Ecto neural progenitor cell (in vitro differentiated cells): ENCODE measurements around the gene CSNK1G2.

Source experiments
- DNase-seq: peaks from one replicate; pipeline ENCODE4 v3.0.0-alpha.2; 2018; ENCODE audit warnings: low spot score

CSNK1G2 gene

DNA sequence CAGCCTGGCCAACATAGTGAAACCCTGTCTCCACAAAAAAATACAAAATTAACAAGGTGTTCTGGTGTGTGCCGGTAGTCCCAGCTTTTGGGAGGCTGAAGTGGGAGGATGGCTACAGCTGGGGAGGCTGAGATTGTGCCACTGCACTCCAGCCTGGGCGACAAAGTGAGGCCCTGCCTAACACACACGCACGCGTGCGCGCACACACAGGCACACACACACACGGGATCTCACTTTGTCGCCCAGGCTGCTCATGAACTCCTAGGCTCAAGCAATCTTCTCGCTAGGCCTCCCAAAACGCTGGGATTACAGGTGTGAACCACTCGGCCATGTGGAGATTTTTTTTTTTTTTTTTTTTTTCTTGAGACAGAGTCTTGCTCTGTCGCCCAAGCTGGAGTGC is 77.8 kb downstream of the CSNK1G2 start:
- DNase-seq = no peak

DNA sequence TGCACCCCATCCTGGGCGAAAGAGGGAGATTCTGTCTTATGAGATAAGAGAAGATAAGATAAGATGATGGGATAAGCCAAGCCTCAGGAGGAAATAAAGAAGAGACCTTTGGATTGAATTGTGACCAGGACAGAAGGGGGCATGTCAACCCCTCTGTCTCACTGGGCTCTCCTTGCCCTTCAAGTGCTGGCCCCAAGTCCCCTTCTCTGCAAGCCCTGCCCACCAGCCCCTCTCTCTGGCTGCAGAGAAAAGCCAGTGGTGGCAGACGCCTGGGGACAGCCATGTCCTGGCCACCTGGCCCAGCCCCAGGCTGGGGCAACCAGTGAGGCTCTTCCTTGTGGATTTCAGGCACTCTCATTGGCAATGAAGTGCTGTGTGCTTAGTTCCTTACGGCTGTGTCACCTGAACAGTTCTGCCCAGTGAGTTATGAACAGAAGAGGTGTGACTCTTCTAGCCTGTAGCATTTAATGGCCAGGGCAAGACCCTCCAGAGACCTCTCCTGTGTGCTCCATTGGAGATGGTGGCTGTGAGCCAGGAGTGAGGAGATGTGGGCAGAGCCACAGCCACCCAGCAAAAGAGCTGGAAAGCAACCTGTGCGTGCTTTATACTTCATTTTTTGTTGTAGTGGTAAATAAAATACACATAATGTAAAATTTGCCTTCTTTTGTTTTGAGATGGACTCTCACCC is 80.6 kb downstream of the CSNK1G2 start:
- no peak for DNase-seq

DNA sequence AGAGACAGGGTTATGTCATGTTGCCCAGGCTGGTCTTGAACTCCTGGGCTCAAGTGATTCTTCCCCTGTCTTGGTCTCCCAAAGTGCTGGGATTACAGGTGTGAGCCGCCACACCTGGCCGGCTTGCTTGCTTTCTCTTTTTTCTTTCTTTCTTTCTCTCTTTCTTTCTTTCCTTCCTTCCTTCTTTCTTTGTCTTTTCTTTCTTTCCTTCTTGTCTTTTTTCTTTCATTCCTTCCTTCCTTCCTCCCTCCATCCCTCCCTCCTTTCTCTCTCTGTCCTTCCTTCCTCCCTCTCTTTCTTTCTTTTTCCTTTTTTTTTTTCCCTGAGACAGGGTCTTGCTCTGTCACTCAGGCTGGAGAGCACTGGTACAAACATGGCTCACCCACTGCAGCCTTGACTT is 81.3 kb downstream of the CSNK1G2 start:
- no peak for DNase-seq

DNA sequence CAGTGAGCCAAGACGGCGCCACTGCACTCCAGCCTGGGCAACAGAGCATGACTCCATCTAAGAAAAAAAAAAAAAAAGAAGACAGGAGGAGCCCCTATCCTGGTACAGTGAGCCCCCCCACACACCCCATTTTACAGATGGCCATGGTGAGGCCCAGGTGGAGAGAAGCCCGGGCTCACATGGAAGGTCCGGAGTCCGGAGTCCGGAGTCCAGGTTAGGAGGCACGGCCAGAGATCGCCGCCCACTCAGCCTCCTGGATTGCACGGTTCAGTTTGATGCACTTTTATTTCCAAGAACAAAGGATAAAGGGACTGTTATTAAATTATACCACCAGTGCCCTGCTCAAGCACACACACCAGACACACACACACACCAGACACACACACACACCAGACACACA is 85.8 kb downstream of the CSNK1G2 start:
- no peak for DNase-seq

DNA sequence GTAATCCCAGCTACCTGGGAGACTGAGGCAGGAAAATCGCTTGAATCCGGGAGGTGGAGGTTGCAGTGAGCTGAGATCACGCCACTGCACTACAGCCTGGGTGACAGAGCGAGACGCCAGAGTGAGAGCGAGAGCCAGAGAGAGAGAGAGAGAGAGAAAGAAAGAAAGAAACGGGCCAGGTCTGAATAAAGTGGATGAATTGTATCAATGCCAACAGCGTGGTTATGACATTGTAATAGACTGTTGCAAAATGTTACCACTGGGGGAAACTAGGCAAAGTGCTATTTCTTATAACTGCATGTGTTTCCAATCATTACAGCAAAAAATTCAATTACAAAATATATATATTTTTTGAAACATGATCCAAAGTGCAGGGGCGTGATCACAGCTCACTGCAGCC is 86.4 kb downstream of the CSNK1G2 start:
- no peak for DNase-seq
